Thyroid gland (tissue), 4 donors: ENCODE data around the gene SLC2A13.

ENCODE experiments used
- POLR2A ChIP-seq, 2 donors: fragments of 450-650 bp; IDR thresholded peaks; one replicate each; pipeline ENCODE4 v1.6.1; 2017; ENCODE audit warnings: antibody characterized with exemption in 2 of 2, mild to moderate bottlenecking in 2 of 2, moderate library complexity in 1 of 2
- TF ChIP-seq, protein P1 (sequence below), 6 experiments: fragments of 200-600 bp in 3 of 6; fragments of 450-650 bp in 3 of 6; sonication (generic) in 3 of 6; IDR thresholded peaks; one replicate each; pipeline ENCODE4 v1.5.1; 2016 to 2019; ENCODE audit warnings: antibody characterized with exemption in 6 of 6, mild to moderate bottlenecking in 2 of 6, inconsistent platforms in 1 of 6, moderate library complexity in 1 of 6

DNA sequence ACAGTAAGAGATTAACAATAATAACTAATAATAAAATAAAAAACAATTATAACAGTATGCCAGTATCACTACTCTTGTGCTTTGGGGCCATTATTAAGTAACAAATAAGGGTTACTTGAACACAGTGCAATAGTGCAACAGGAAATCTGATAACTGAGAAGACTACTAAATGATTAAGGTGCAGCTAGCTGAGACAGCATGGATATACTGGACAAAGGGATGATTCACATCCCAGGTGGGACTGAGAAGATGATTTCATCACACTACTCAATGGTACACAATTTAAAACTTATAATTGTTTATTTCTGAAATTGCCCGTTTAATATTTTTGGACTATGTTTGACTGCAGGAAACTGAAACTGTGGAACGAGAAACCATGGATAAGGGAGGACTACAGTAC, 317.6 kb downstream of the SLC2A13 start:
- TF ChIP-seq, protein P1, sequence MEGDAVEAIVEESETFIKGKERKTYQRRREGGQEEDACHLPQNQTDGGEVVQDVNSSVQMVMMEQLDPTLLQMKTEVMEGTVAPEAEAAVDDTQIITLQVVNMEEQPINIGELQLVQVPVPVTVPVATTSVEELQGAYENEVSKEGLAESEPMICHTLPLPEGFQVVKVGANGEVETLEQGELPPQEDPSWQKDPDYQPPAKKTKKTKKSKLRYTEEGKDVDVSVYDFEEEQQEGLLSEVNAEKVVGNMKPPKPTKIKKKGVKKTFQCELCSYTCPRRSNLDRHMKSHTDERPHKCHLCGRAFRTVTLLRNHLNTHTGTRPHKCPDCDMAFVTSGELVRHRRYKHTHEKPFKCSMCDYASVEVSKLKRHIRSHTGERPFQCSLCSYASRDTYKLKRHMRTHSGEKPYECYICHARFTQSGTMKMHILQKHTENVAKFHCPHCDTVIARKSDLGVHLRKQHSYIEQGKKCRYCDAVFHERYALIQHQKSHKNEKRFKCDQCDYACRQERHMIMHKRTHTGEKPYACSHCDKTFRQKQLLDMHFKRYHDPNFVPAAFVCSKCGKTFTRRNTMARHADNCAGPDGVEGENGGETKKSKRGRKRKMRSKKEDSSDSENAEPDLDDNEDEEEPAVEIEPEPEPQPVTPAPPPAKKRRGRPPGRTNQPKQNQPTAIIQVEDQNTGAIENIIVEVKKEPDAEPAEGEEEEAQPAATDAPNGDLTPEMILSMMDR (IDR thresholded peaks at IDR 0.05) = no peak
- TF ChIP-seq POLR2A (IDR thresholded peaks at IDR 0.05) = no peak
